Endothelial cell of umbilical vein (primary cell): ENCODE data around the gene FOXRED2. TPM values are rescaled to one million over a fixed set of nuclear protein-coding genes. Genes with fewer than 3 reads are reported as not detected.

Source experiments
- BruUV-seq: library from RNA; stranded (reverse); fragments of 400-500 nt; replicated peaks from 2 replicates; lab custom pipeline; 2021; lab: Mats Ljungman, UMichigan
- CTCF ChIA-PET: fragments of 300-600, 350-600 bp; sonication (Branson Sonifier 250); formaldehyde crosslinking; loops from one replicate; lab custom pipeline; 2021; ENCODE audit warnings: antibody characterized with exemption, inconsistent platforms; lab: Charles Lee
- POLR2A ChIA-PET: fragments of 300-600, 350-600 bp; sonication (Branson Sonifier 250); formaldehyde crosslinking; loops from one replicate; lab custom pipeline; 2021; ENCODE audit warnings: antibody characterized with exemption, inconsistent platforms; lab: Charles Lee
- DNase-seq: peaks from one replicate; pipeline ENCODE4 v3.0.0-alpha.2; 2011; ENCODE audit warnings: low read depth, low spot score
- FAIRE-seq: peaks from 2 replicates; lab custom pipeline; 2011; peaks lifted over from hg19 to GRCh38; lab: Jason Lieb, UNC
- H2AFZ ChIP-seq: 2 replicates; pipeline ENCODE4 v1.6.0; 2012; ENCODE audit warnings: low read depth, low read length, control low read depth, inconsistent platforms
- H3K27ac ChIP-seq: 2 replicates; pipeline ENCODE4 v1.5.1; 2011; ENCODE audit warnings: low read depth, mild to moderate bottlenecking, control low read depth, low read length, moderate library complexity; ENCODE audit not compliant: insufficient read depth
- H3K27me3 ChIP-seq, 2 experiments: 2 replicates each; pipeline versions ENCODE4 v1.6.0 to v1.6.1; 2011; ENCODE audit warnings: low read length in 2 of 2, mixed read lengths in 1 of 2; ENCODE audit not compliant: control insufficient read depth in 2 of 2, insufficient read depth in 2 of 2
- H3K36me3 ChIP-seq, 2 experiments: 2 replicates in 1 of 2; 3 replicates in 1 of 2; pipeline ENCODE4 v1.5.1; 2011; ENCODE audit warnings: low read length in 2 of 2, mild to moderate bottlenecking in 1 of 2, moderate library complexity in 1 of 2; ENCODE audit not compliant: control insufficient read depth in 2 of 2, insufficient read depth in 2 of 2; ENCODE audit errors: extremely low read depth in 1 of 2
- H3K4me1 ChIP-seq: 3 replicates; pipeline ENCODE4 v1.5.1; 2011; ENCODE audit warnings: mild to moderate bottlenecking, low read length; ENCODE audit not compliant: control insufficient read depth, insufficient read depth; ENCODE audit errors: extremely low read depth
- H3K4me2 ChIP-seq: 2 replicates; pipeline ENCODE4 v1.6.1; 2011; ENCODE audit warnings: low read length, control low read depth, mixed read lengths; ENCODE audit not compliant: insufficient read depth
- H3K4me3 ChIP-seq, 3 experiments: fragments of 200-600 bp in 1 of 3; sonication (generic), shearing (Covaris generic) in 1 of 3; replicated peaks in 1 of 3; 2 replicates each; pipeline ENCODE4 v1.5.1; 2011 to 2016; ENCODE audit warnings: control low read depth in 3 of 3, low read length in 3 of 3, mild to moderate bottlenecking in 2 of 3, inconsistent platforms in 1 of 3, low read depth in 1 of 3, moderate library complexity in 1 of 3; ENCODE audit not compliant: insufficient read depth in 1 of 3
- H3K79me2 ChIP-seq: 2 replicates; pipeline ENCODE4 v1.6.0; 2012; ENCODE audit warnings: low read length, inconsistent platforms; ENCODE audit not compliant: control insufficient read depth, insufficient read depth
- H3K9ac ChIP-seq: replicated peaks from 2 replicates; pipeline ENCODE3; 2011; ENCODE audit warnings: low read length, control low read depth; ENCODE audit not compliant: insufficient read depth; ENCODE audit errors: extremely low read depth
- H3K9me1 ChIP-seq: replicated peaks from 3 replicates; pipeline ENCODE4 v1.6.0; 2011; ENCODE audit warnings: mild to moderate bottlenecking, low read length; ENCODE audit not compliant: control insufficient read depth, insufficient read depth; ENCODE audit errors: extremely low read depth
- H3K9me3 ChIP-seq: replicated peaks from 2 replicates; pipeline ENCODE4 v1.5.1; 2012; ENCODE audit warnings: low read length, inconsistent platforms; ENCODE audit not compliant: control insufficient read depth, insufficient read depth
- H4K20me1 ChIP-seq: replicated peaks from 2 replicates; pipeline ENCODE3; 2011; ENCODE audit warnings: mild to moderate bottlenecking, low read length; ENCODE audit not compliant: control insufficient read depth, insufficient read depth; ENCODE audit errors: extremely low read depth
- CTCF ChIP-seq, 2 donors: IDR thresholded peaks; 1 replicate in 1 of 2; 2 replicates in 1 of 2; pipeline ENCODE4 v1.5.1; 2011; ENCODE audit warnings: low read length in 2 of 2, mild to moderate bottlenecking in 2 of 2, moderate library complexity in 2 of 2, control low read depth in 1 of 2, inconsistent platforms in 1 of 2, low read depth in 1 of 2; ENCODE audit not compliant: insufficient read depth in 1 of 2; ENCODE audit errors: extremely low read depth in 1 of 2
- EZH2 ChIP-seq: IDR thresholded peaks from 2 replicates; pipeline ENCODE4 v1.6.1; 2012; ENCODE audit warnings: borderline replicate concordance, low read depth, mild to moderate bottlenecking, moderate library complexity, low read length, inconsistent platforms; ENCODE audit not compliant: severe bottlenecking
- FOS ChIP-seq: IDR thresholded peaks from 2 replicates; pipeline ENCODE4 v1.6.1; 2011; ENCODE audit warnings: mild to moderate bottlenecking, low read length, moderate library complexity, borderline replicate concordance; ENCODE audit not compliant: insufficient read depth
- GATA2 ChIP-seq: IDR thresholded peaks from 2 replicates; pipeline ENCODE4 v1.7.0; 2011; ENCODE audit warnings: low read depth, mild to moderate bottlenecking, moderate library complexity, mixed read lengths, low read length; ENCODE audit not compliant: insufficient read length, insufficient read depth
- JUN ChIP-seq: IDR thresholded peaks from 2 replicates; pipeline ENCODE4 v1.6.1; 2011; ENCODE audit warnings: borderline replicate concordance, low read depth; ENCODE audit not compliant: insufficient read length, insufficient read depth
- MAX ChIP-seq: IDR thresholded peaks from 2 replicates; pipeline ENCODE4 v1.6.1; 2011; ENCODE audit not compliant: insufficient read depth, insufficient read length
- POLR2AphosphoS5 ChIP-seq: IDR thresholded peaks from 2 replicates; pipeline ENCODE4 v1.6.1; 2012; ENCODE audit warnings: low read depth, mild to moderate bottlenecking, control low read depth, low read length, moderate library complexity; ENCODE audit not compliant: insufficient read depth
- dilution Hi-C: fragments of 300-500 bp; cut with MboI; formaldehyde crosslinking; loops from one replicate; pipeline ENCODE4 v1.15.0; 2019; ENCODE audit warnings: low sequenced_read_pairs; ENCODE audit not compliant: extremely low pct_ligation_motif_present
- intact Hi-C: fragments of 100-400 bp; cut with micrococcal nuclease; formaldehyde crosslinking; loops from one replicate; pipeline ENCODE4 v1.10.0; 2022
- polyA plus RNA-seq, 4 experiments: library from polyadenylated mRNA; depleted of rRNA in 3 of 4; stranded (reverse) in 3 of 4; unstranded in 1 of 4; fragments of >200 nt; gene quantifications; 2 replicates each; pipeline versions ENCODE4 v1.2.1 to v1.2.3, GENCODE V29; 2011 to 2012; ENCODE audit warnings: missing spikeins in 1 of 4
- total RNA-seq: library from RNA; stranded (reverse); gene quantifications from 2 replicates; pipeline ENCODE4 v1.2.3, GENCODE V29; 2021

Gene FOXRED2
- total and polyA plus RNA-seq, 2 donors (not counting 3 experiments of a cell fraction or from before 2014, with no cell fraction given) = 8.4 to 20.4 TPM

GRCh38 chr22:36538529-36538928 lies 31.7 kb upstream of the FOXRED2 start:
- Histone ChIP-seq H4K20me1 (no peaks in the 10 kb centered on the region), H3K4me2 (no peak overlapping the region), H2AFZ (no peak overlapping the region), H3K27ac (no peak overlapping the region), H3K4me1 (peaks cover 8% of the 10 kb centered on the region), H3K9me3 (no peaks in the 10 kb centered on the region), H3K27me3 (peaks cover 6 to 9% of the 10 kb centered on the region in 2 experiments), H3K9me1 (no peaks in the 10 kb centered on the region), H3K36me3 (no peaks in the 10 kb centered on the region), H3K9ac (no peak overlapping the region), H3K4me3 (no peak overlapping the region), H3K79me2 (no peaks in the 10 kb centered on the region)
- dilution Hi-C loops = no loop called here
- TF ChIP-seq CTCF (IDR thresholded peaks at IDR 0.05; ENCODE audit: extremely low read depth in 1 of 2, insufficient read depth in 1 of 2, low read depth in 1 of 2, low read length in 2 of 2) (no peak), FOS (no peak), EZH2 (no peak), POLR2AphosphoS5 (no peak), GATA2 (no peak), JUN (no peak), MAX (no peak)
- DNase-seq (no peak), FAIRE-seq (no peak)
- no TSS peak for BruUV-seq
- POLR2A ChIA-PET = no interaction called here
- CTCF ChIA-PET = interaction anchor here (0.7 kb wide), 1 partner anchor 318 kb away, joined by 3 read pairs; no protein-coding TSS in a partner anchor
- intact Hi-C loops = no loop called here
